ENCODE measurements around the gene AP1M1. TPM values are rescaled to one million over a fixed set of nuclear protein-coding genes. Genes with fewer than 3 reads are reported as not detected.

Gene AP1M1
- total RNA-seq, 1 experiment from 2014 or later = 30.3 TPM

DNA sequence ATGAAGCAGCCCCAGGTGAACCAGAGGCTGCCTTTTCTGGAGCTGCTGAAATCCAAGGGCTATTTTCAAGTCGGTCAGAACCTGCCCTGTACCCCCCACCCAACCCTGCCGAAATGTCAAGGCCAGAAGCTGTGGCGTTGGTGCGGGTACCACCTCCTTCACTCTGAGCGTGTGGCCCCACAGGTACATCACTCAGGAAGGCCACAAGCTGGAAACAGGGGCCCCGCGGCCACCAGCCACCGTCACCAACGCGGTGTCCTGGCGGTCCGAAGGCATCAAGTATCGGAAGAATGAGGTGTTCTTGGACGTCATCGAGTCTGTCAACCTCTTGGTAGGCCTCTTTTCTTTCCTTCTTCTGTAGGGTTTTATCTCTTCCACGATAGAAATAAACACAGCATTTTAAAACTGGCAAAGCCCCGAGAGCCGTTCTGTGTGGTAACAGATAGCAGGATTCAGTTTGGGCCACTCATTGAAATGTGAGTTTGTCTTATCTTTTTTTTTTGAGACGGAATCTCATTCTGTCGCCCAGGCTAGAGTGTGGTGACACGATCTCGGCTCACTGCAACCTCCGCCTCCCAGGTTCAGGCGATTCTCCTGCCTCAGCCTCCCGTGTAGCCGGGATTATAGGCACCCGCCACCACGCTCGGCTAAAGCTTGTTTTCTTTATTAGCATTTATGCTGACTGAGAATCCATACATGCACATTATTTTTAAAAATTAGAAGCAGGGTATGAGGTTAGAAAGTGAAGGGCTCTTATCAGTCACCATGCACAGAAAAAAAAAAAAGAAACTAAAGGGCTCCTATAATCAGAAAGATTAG, 11.3 kb downstream of the AP1M1 start:
- no peak overlapping the region for H2BK15ac ChIP-seq (ENCODE audit: low read depth, low read length)
- no peak overlapping the region for H2AFZ ChIP-seq (ENCODE audit: low read length)
- H3K14ac ChIP-seq (ENCODE audit: insufficient read depth, low read length) = no peak overlapping the region
- no peak overlapping the region for H2BK12ac ChIP-seq (ENCODE audit: insufficient read length, low read depth, low read length)
- no peak overlapping the region for H2AK5ac ChIP-seq (ENCODE audit: insufficient read length, low read length)
- no peaks in the 10 kb centered on the region for H3K23me2 ChIP-seq (ENCODE audit: insufficient read length, low read depth, low read length, poor library complexity, severe bottlenecking)
- WGBS (ENCODE audit: extremely low coverage, insufficient read length, low lambda C conversion rate) = no CpG with 5 or more reads among the region's 29 CpGs
- H2BK5ac ChIP-seq (ENCODE audit: insufficient read length, low read length) = no peak overlapping the region
- TF ChIP-seq, protein P1, sequence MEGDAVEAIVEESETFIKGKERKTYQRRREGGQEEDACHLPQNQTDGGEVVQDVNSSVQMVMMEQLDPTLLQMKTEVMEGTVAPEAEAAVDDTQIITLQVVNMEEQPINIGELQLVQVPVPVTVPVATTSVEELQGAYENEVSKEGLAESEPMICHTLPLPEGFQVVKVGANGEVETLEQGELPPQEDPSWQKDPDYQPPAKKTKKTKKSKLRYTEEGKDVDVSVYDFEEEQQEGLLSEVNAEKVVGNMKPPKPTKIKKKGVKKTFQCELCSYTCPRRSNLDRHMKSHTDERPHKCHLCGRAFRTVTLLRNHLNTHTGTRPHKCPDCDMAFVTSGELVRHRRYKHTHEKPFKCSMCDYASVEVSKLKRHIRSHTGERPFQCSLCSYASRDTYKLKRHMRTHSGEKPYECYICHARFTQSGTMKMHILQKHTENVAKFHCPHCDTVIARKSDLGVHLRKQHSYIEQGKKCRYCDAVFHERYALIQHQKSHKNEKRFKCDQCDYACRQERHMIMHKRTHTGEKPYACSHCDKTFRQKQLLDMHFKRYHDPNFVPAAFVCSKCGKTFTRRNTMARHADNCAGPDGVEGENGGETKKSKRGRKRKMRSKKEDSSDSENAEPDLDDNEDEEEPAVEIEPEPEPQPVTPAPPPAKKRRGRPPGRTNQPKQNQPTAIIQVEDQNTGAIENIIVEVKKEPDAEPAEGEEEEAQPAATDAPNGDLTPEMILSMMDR (conservative IDR thresholded peaks at IDR 0.05) = no peak
- no peak overlapping the region for H4K8ac ChIP-seq (replicated peaks; ENCODE audit: insufficient read length, low read depth, low read length)
- no peak overlapping the region for H3K56ac ChIP-seq (ENCODE audit: insufficient read length, low read depth, low read length)
- Mint-ChIP-seq H3K36me3 (ENCODE audit: insufficient read depth in 1 of 3, low read depth in 3 of 3) (peaks cover 3 to 26% (median 19%) of the 10 kb centered on the region in 3 experiments; a peak in 6 of 7 replicates), H3K9me3 (no peaks in the 10 kb centered on the region), H3K27me3 (ENCODE audit: low read depth) (no peaks in the 10 kb centered on the region), H3K4me3 (no peak overlapping the region), H3K27ac (no peak overlapping the region), H3K4me1 (no peaks in the 10 kb centered on the region)
- H3K4ac ChIP-seq (ENCODE audit: low read depth, low read length) = no peak overlapping the region
- H3K4me2 ChIP-seq (ENCODE audit: insufficient read depth, insufficient read length, low read length) = no peak overlapping the region
- no peaks in the 10 kb centered on the region for H4K20me1 ChIP-seq (ENCODE audit: control insufficient read depth, insufficient read depth, insufficient read length)
- no peak for DNase-seq
- H3K9me3 ChIP-seq (ENCODE audit: control insufficient read depth, low read depth, low read length) = no peaks in the 10 kb centered on the region
- H3K27ac ChIP-seq (ENCODE audit: insufficient read length, low read depth, low read length) = no peak overlapping the region
- no peak overlapping the region for H3K9ac ChIP-seq (ENCODE audit: extremely low read depth, insufficient read length, low read length)
- H3T11ph ChIP-seq (ENCODE audit: low read length) = no peak overlapping the region
- H2BK20ac ChIP-seq (ENCODE audit: low read depth, low read length, poor library complexity, severe bottlenecking) = no peak overlapping the region
- no peak overlapping the region for H3K18ac ChIP-seq (ENCODE audit: insufficient read length, low read depth, low read length)
- H4K91ac ChIP-seq (ENCODE audit: insufficient read length, low read depth, low read length) = no peak overlapping the region
- H2BK120ac ChIP-seq (ENCODE audit: low read depth, low read length, poor library complexity, severe bottlenecking) = no peak overlapping the region
- H3K79me2 ChIP-seq (ENCODE audit: insufficient read depth, low read length) = no peaks in the 10 kb centered on the region
- H3K79me1 ChIP-seq (ENCODE audit: insufficient read depth, low read depth, low read length, poor library complexity, severe bottlenecking) = no peaks in the 10 kb centered on the region
- H4K5ac ChIP-seq (ENCODE audit: insufficient read length, low read depth, low read length) = no peak overlapping the region
- no peaks in the 10 kb centered on the region for H3K4me1 ChIP-seq (ENCODE audit: insufficient read depth, low read length)
- H3K23ac ChIP-seq (ENCODE audit: insufficient read length, low read depth, low read length) = no peak overlapping the region
- no peaks in the 10 kb centered on the region for H3K27me3 ChIP-seq (ENCODE audit: insufficient read depth, low read length)

Data from H9 (cell line).